Brain microvascular endothelial cell (primary cell): ENCODE data around the gene BCL2.
A peak's percentile ranks its signal among the peaks of the same experiment; 100 is the strongest.

Source experiments
- DNase-seq: peaks from one replicate; pipeline ENCODE4 v3.0.0-alpha.2; 2020
- H3K27ac ChIP-seq: fragments of 250-450 bp; sonication (Bioruptor Pico); 2 replicates; pipeline ENCODE4 v1.5.1; 2020; ENCODE audit warnings: mild to moderate bottlenecking, moderate library complexity
- H3K27me3 ChIP-seq: fragments of 250-450 bp; sonication (Bioruptor Pico); replicated peaks from 2 replicates; pipeline ENCODE4 v1.5.1; 2020; ENCODE audit warnings: mild to moderate bottlenecking
- H3K36me3 ChIP-seq: fragments of 250-450 bp; sonication (Bioruptor Pico); replicated peaks from 2 replicates; pipeline ENCODE4 v1.5.1; 2020; ENCODE audit warnings: mild to moderate bottlenecking
- H3K4me3 ChIP-seq: 2 replicates; pipeline ENCODE4 v1.5.1; 2011; ENCODE audit warnings: low read depth, mild to moderate bottlenecking, control low read depth, low read length, moderate library complexity
- CTCF ChIP-seq: IDR thresholded peaks from 2 replicates; pipeline ENCODE4 v1.5.1; 2011; ENCODE audit warnings: low read depth, mild to moderate bottlenecking, moderate library complexity, low read length, control low read depth, inconsistent platforms; ENCODE audit errors: missing control alignments
- in situ Hi-C: cut with HindIII; loops from 2 replicates; pipeline ENCODE4 v1.10.0; 2017; ENCODE audit warnings: low sequenced_read_pairs, low pct_ligation_motif_present

BCL2 gene

GRCh38 chr18:63319383-63320122 is at the start of gene BCL2:
Gene BCL2 (minus strand): TSS chr18:63319769.
- peaks cover 4% of the 10 kb centered on the region for H3K27me3 ChIP-seq
- peak; percentile 6 for TF ChIP-seq CTCF
- no peaks in the 10 kb centered on the region for H3K36me3 ChIP-seq
- H3K4me3 ChIP-seq, result peak within 1 kb of the TSS; percentile 71
- no peak within 1 kb of the TSS for H3K27ac ChIP-seq
- DNase-seq, result peak; percentile 7
- in situ Hi-C loops, result loop anchor here (10.0 kb wide), 1 partner anchor 185 kb away; no protein-coding TSS in a partner anchor

- Histone ChIP-seq H3K27me3 (no peaks in the 10 kb centered on the region), H3K36me3 (no peaks in the 10 kb centered on the region), H3K4me3 (no peak overlapping the region), H3K27ac (no peak overlapping the region)
- in situ Hi-C loops, result no loop called here
- DNase-seq, result no peak
- TF ChIP-seq CTCF, result no peak
Measured at GRCh38 chr18:63368611-63369010, 49.0 kb upstream of the BCL2 start.

- no peak for TF ChIP-seq CTCF
- peaks cover 3% of the 10 kb centered on the region for H3K36me3 ChIP-seq
Measured at GRCh38 chr18:63367053-63367953, 47.7 kb upstream of the BCL2 start, which contains the start of gene KDSR. Gene KDSR (minus strand): TSS chr18:63367206. CDS start chr18:63367118, 88 bp downstream.

GRCh38 chr18:63366213-63367052 is 46.9 kb upstream of the BCL2 start:
- peaks cover 7% of the 10 kb centered on the region for H3K36me3 ChIP-seq
- TF ChIP-seq CTCF, result no peak
- in situ Hi-C loops, result no loop called here
- DNase-seq, result peak; percentile 62
- H3K27me3 ChIP-seq, result no peaks in the 10 kb centered on the region
- H3K27ac ChIP-seq, result peak overlapping the region; percentile 95
- peak overlapping the region; percentile 81 for H3K4me3 ChIP-seq

More at GRCh38 chr18:63367053-63367953, 47.7 kb upstream of the BCL2 start, which contains the start of gene KDSR:
- Histone ChIP-seq H3K27ac (peak within 1 kb of the TSS; percentile 95), H3K4me3 (peak within 1 kb of the TSS; percentile 81), H3K27me3 (no peaks in the 10 kb centered on the region)
- in situ Hi-C loops, result no loop called here
- peak; percentile 96 for DNase-seq

- Histone ChIP-seq H3K27ac (peak overlapping the region; percentile 95), H3K27me3 (no peaks in the 10 kb centered on the region), H3K36me3 (peaks cover 9% of the 10 kb centered on the region), H3K4me3 (peak overlapping the region; percentile 81)
- in situ Hi-C loops, result no loop called here
- TF ChIP-seq CTCF, result no peak
- DNase-seq, result no peak
Measured at GRCh38 chr18:63365876-63366212, 46.3 kb upstream of the BCL2 start.
